GM18951 (cell line): ENCODE measurements around the gene MED23.

Source experiments
- POLR2A ChIP-seq: IDR thresholded peaks from 4 replicates; pipeline ENCODE4 v1.6.1; 2011; ENCODE audit warnings: mild to moderate bottlenecking; ENCODE audit not compliant: insufficient read length, insufficient read depth; ENCODE audit errors: extremely low read depth
- in situ Hi-C: fragments of 300-500 bp; cut with MboI; formaldehyde crosslinking; loops from one replicate; pipeline ENCODE4 v1.12.0; 2022; ENCODE audit warnings: low sequenced_read_pairs, mixed read lengths, inconsistent platforms; ENCODE audit not compliant: unreplicated experiment

Gene MED23

DNA sequence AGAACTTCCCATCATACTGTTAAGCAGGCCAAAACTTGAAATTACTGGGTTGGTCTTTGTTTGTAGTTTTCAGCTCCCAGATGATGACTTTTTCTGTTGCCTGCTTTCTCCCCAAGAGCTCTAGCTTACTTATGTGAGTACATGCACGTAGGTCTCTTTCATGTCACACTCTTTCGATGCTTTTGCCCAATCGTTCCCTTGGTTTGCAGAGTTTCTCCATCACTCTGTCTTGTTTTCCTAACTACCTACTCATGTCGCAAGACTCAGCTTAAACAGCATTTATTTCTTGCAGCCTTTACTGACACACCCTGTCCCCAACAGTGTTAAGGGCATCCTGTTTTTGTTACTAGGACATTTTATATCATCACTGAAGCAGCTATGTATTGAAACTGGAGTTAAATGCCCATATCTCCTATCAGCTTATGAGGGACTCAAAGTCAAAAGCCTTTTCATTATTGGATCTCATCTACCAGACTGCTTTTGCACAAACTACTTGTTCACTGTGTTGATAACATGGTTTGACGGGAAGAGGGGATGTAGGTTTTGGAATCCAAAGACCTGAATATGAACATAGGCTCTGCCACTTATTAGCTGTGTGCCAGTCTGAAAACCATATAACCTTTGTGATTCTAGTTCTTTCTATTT lies 52.1 kb downstream of the MED23 start:
- in situ Hi-C loops = no loop called here

GRCh38 chr6:131574686-131575085 lies 53.4 kb downstream of the MED23 start:
- in situ Hi-C loops = no loop called here
- no peak for TF ChIP-seq POLR2A

More for the DNA sequence above, 52.1 kb downstream of the MED23 start:
- no peak for TF ChIP-seq POLR2A

DNA sequence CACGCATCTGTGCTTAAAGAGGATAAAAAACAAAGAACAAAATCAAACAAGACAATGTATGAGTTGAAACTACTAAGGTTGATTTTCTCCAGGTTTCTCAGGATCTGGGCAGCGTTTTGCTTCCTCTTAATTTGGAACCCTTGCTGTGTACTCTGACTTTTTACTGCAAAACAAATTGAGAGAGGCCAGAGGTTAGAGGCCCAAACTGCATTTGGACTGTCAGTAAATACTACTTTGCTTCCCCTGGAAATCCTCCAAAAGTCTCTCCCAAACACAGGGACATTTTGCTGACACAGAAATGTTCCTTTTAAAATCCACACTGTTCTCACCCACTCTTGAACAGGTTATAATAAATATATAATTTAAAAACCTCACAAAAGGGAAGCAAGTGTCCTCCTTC lies 53.9 kb downstream of the MED23 start:
- TF ChIP-seq POLR2A = no peak
- in situ Hi-C loops = no loop called here

GRCh38 chr6:131572686-131573415 lies 55.2 kb downstream of the MED23 start, which contains the start of gene ARG1:
Gene ARG1, plus strand, starts transcription at chr6:131573226. Its CDS starts 57 bp downstream, at chr6:131573283.
- in situ Hi-C loops = no loop called here
- no peak for TF ChIP-seq POLR2A

- TF ChIP-seq POLR2A = no peak
- in situ Hi-C loops = no loop called here
Measured at GRCh38 chr6:131568726-131569125, 59.3 kb downstream of the MED23 start.

DNA sequence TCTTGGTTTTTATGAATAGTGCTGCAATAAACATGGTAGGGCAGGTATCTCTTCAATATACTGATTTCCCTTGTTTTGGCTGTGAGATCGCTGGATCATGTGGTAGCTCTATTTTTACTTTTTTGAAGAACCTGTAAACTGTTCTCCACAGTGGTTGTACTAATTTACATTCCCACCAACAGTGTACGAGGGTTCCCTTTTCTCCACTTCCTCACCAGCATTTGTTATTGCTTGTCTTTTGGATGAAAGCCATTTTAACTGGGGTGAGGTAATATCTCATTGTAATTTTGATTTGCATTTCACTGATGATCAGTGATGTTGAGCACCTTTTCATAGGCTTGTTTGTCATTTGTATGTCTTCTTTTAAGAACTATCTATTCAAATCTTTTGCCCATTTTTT lies 63.0 kb downstream of the MED23 start:
- no peak for TF ChIP-seq POLR2A
- in situ Hi-C loops = no loop called here

DNA sequence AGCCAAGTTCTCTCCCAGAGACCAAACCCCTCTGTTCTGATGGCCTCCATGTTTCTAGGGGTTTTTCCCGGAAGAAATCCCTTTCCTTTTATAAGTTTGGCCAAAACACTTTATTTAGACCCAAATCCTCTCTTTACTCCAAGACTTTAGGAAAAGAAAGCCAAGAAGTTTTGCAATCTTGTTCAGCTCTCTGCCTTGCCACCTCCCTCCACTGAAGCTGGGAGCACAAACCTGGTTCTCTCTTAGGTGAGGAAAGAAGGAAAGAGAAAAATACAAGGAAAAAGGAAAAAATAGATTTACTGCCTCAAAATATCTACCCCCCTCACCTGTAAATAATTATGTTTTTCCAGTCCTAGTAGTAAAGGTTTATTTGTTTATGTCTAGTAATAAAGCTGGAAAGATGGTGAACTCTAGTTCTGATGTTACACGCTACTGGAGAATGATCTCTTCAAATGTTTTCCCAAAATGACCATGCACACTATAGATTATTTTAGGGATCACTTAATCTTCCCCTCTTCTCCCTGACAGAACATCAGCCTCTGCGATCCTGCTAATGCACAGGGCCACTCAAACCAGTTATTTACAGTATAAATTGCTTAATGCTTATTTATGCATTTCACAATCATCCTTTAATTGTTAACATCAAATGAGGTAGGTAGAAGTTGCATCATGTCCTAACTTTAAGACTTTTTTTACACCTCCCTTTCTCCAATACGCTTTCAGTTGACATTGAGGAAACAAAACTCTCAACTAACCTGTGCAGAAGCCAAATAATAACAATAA lies 65.9 kb downstream of the MED23 start:
- no peak for TF ChIP-seq POLR2A
- in situ Hi-C loops = no loop called here

- in situ Hi-C loops = no loop called here
- no peak for TF ChIP-seq POLR2A
Measured at GRCh38 chr6:131558922-131559321, 69.1 kb downstream of the MED23 start.

GRCh38 chr6:131555992-131556391 lies 72.0 kb downstream of the MED23 start:
- in situ Hi-C loops = no loop called here
- TF ChIP-seq POLR2A = no peak

- in situ Hi-C loops = no loop called here
- no peak for TF ChIP-seq POLR2A
Measured at GRCh38 chr6:131552572-131552971, 75.5 kb downstream of the MED23 start.

DNA sequence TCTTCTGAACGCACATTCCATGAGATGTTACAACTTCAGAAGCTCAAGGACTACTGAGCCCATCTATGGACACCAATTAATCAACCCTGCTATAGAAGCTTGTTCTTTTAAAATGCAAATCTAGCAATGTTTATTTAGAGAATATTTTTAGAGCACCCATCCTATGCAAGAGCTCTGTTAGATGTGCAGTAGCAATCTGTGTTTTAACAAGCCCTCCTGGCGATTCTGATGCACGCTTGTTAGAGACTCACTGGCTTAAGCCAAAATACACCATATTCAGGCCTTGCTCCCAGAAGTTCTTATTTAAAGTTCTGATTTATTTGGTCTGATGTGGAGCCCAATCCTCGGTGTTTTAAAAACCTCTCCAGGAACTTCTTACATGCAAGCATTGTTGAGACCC lies 76.1 kb downstream of the MED23 start:
- TF ChIP-seq POLR2A = no peak
- in situ Hi-C loops = no loop called here

DNA sequence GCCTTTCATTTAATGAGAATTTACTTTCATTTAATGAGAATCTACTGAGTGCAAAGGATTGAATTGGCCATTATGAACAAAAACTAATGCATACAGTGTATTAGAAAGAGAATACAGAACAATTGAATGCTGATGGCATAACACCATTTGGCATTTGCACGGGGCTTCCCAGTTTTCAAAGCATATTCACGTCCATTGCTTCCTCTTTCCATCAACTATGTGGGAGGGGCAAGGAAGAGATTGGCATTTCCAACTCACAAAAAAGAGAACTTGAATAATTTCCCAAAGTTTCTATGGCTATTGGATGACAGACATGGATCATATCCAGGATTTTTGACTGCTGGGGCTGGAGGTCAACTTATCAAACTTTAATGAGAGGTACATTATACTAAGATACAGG lies 78.2 kb downstream of the MED23 start:
- TF ChIP-seq POLR2A = no peak
- in situ Hi-C loops = loop anchor here (25.0 kb wide), 2 partner anchors 363 to 663 kb away; no protein-coding TSS in a partner anchor

DNA sequence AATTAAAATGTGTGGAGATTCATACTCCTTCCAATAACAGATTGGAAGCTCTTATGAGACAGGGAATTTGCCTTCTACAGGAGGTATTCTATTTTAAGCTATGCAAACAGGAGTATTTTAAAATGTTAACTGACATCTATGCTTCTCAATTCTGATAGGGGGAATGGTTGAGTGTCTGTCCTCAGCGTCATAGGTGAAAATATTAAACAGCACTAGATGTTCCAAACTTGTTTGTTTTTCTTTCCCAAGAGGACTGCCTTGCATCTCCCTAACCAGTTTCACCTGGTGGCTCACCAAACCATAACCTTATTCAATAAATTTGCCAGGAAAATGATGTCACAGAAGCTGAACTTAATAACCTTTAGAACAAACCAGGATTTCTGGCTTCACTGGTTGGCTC lies 79.6 kb downstream of the MED23 start:
- no peak for TF ChIP-seq POLR2A
- in situ Hi-C loops = loop anchor here (25.0 kb wide), 2 partner anchors 361 to 661 kb away; no protein-coding TSS in a partner anchor
